D721Med (cell line): ENCODE results near the gene HS3ST5.
"Not testable (repeated sequence)": the region's sequence is repeated elsewhere in the genome, so short reads cannot be mapped to it uniquely, and the experiment has no call there.

ENCODE experiments used
- DNase-seq: peaks from one replicate; pipeline ENCODE4 v3.0.0; 2011; ENCODE audit warnings: low spot score; ENCODE audit not compliant: insufficient read length
- FAIRE-seq: peaks from 2 replicates; lab custom pipeline; 2011; peaks lifted over from hg19 to GRCh38; lab: Jason Lieb, UNC
- CTCF ChIP-seq: IDR thresholded peaks from 2 replicates; pipeline ENCODE4 v1.5.1; 2012; ENCODE audit warnings: mild to moderate bottlenecking, control low read depth; ENCODE audit not compliant: insufficient read depth; ENCODE audit errors: missing control alignments

The HS3ST5 gene

GRCh38 chr6:114339706-114340105 is 3.1 kb downstream of the HS3ST5 start:
- DNase-seq (no peak), FAIRE-seq (no peak)
- TF ChIP-seq CTCF, result no peak

GRCh38 chr6:114334237-114334636 is 8.6 kb downstream of the HS3ST5 start:
- TF ChIP-seq CTCF, result no peak
- FAIRE-seq (no peak), DNase-seq (no peak)

GRCh38 chr6:114327074-114327473 is 15.7 kb downstream of the HS3ST5 start:
- FAIRE-seq, result no peak
- no peak for TF ChIP-seq CTCF
- no peak for DNase-seq

GRCh38 chr6:114323784-114324183 is 19.0 kb downstream of the HS3ST5 start:
- DNase-seq (no peak), FAIRE-seq (no peak)
- TF ChIP-seq CTCF, result no peak

- no peak for FAIRE-seq
Observed at GRCh38 chr6:114319749-114320148, 23.1 kb downstream of the HS3ST5 start.

GRCh38 chr6:114315831-114316595 is 26.8 kb downstream of the HS3ST5 start:
- TF ChIP-seq CTCF, result no peak
- no peak for DNase-seq
- FAIRE-seq, result no peak

More at GRCh38 chr6:114319749-114320148, 23.1 kb downstream of the HS3ST5 start:
- no peak for DNase-seq
- TF ChIP-seq CTCF, result no peak

GRCh38 chr6:114313816-114314215 is 29.0 kb downstream of the HS3ST5 start:
- FAIRE-seq, DNase-seq: not testable (repeated sequence)

- DNase-seq (no peak), FAIRE-seq (no peak)
Observed at GRCh38 chr6:114312931-114313330, 29.9 kb downstream of the HS3ST5 start.

More at GRCh38 chr6:114312931-114313330, 29.9 kb downstream of the HS3ST5 start:
- TF ChIP-seq CTCF, result no peak
